T follicular helper cell (primary cell): ENCODE measurements around the gene CDC14A.
A peak's percentile ranks its signal among the peaks of the same experiment; 100 is the strongest.

Experiments
- DNase-seq: peaks from one replicate; pipeline ENCODE4 v3.0.0-alpha.2; 2020; ENCODE audit warnings: low read depth

The CDC14A gene

GRCh38 chr1:100448366-100448765 is 96.1 kb downstream of the CDC14A start:
- DNase-seq, result no peak

- no peak for DNase-seq
Measured at GRCh38 chr1:100449477-100449876, 97.2 kb downstream of the CDC14A start.

GRCh38 chr1:100452641-100453040 is 100.3 kb downstream of the CDC14A start:
- no peak for DNase-seq

GRCh38 chr1:100455478-100456072 is 103.3 kb downstream of the CDC14A start:
- DNase-seq, result no peak

- DNase-seq, result no peak
Measured at GRCh38 chr1:100456880-100457279, 104.6 kb downstream of the CDC14A start.

DNA sequence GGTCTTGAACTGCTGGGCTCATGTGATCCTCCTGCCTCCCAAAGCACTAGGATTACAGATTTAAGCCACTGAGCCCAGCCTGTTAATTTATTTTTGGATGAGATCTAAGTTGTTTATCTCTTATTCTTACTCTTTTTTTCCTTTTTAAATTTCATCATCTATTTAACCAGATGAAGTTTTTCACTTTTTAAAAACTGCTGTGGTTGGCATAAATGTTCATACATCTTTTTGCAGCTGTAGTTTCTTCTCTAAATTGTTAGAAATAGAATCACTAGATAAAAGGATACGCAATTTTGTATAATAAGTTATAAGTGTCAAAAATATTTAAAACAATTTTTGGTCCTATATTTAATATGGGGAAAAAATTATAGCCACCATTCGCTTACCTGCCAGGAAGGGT is 105.4 kb downstream of the CDC14A start:
- no peak for DNase-seq

DNA sequence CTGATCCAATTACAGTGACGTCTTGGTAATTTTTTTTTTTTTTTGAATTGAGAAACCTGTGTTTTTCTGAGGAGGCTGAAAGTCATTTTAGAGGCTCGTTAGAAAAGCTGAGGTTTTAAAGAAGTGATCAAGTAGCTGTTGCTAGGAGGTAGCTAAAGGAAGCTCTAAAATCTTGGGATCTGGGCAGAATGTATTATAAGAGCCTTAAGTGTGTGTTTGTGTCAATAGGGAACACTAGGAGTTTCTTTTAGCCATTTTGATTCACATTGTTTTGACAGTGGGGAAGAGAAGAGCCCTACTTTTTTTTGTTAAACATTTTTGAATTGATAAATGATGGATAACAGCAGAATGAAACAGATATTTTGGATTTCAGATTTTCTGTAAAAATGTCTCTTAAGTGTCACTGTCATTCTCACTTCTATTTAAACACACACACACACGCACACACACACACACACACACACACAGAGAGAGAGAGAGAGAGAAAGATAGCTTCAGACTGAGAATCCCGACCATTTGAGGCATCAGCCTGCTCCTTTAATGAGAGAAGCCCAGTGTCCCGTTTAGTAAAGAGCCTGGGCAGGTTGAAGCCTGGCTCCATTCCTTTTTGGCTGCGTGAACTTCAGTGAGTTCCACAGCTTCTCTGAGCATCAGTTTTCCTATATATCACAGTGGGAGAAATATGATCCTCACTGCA is 106.5 kb downstream of the CDC14A start:
- DNase-seq, result no peak

DNA sequence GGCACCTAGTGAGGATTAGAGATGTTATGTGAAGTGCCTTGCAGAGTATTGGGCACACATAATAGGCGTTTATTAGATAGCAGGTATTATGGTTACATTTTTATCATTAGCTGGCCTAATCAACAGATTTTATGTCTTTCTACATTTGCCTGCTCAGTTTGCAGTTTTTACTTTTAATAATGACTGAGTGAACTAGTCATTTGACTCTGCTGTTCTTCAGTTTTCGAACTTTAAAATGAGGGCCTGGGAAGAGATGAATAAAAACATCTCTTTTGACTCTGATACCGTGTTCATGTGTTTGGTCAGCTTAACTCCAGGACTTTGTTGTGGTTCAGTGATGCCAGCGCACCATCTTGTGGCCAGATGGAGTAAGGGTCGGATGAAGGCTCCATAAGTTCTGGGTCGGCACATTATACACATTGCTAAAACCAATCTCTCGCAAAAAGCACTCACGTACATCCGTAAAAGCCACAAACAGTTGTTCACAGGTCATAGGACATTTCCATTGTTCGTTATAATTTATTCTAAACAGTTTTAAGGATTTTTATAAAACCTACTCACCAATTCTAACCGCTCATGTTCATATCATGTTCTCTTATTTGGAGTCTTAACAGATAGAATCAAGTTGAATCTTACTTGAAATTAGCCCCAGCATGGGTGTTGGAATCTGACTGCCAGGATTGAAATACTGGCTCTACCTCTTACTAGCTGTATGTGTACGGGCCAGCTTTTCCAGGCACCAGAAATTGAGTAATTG is 107.2 kb downstream of the CDC14A start:
- DNase-seq, result peak; percentile 47

DNA sequence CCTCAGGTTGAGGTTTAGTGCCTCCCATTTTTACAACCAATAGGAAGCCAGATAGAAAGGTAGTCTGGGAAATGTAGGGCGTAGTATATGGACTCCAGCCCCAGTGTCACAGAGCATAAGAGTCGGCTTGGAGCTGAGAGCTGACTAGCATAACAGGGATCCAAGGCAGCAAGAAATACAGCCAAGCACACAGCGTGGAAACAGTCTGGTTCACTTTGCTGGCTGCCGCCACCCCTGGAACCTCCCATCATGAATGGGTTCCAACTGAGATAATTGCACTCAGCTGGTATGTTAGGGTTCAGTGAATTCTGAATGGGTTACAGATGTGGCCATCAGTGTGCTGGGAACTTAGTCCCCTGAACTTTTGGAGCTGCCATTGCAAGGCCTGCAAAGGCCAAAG is 108.9 kb downstream of the CDC14A start:
- DNase-seq, result no peak

GRCh38 chr1:100462326-100463025 is 110.2 kb downstream of the CDC14A start:
- no peak for DNase-seq

DNA sequence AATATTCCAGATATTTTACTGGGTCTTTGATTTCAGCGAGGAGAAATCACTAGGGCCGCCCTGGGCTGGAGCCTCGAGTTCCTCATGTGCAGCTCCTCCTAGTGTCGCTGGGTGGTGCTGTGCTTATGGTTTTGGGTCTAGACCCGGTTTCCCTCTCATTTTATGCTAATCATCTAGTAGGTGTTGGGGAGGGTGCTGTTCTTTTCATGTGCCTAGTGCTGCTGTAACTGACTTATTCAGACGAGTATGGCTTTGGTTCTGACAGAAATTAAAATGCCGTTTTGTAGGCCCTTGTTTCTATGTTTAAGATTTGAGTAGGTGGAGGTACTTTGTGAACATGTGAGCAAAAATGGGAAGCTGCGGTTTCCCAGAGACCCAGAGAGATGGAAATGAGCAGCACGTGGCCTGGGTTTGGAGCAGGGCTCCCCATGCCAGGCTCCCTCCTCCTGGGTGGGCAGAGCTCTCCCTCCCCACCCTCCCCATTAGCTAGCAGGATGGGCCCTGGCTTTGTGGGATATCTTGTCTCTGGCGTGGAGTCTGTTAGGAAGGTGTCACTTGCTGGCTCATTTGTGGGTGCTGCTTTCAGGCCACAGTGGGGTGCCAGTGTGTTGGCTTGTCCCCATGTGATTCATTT is 111.6 kb downstream of the CDC14A start:
- DNase-seq, result no peak

DNA sequence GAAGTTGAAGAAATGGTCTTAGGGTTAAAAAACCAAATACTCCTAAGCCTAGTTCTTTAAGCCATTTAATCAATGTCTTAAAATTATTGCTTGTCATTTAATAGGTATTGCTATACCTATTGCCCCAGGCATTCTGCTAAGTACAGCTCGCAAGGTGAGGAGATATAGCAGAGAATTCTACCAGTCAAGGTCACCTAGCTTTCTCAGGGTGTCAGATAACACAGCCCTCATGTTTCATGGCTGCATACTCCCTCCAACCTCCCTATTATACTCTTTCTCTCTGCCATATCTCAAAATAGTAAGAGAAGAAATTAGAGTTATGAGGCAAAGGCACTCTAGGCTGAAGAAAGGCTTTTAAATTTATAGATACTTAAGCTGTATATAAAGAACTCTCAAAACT is 117.3 kb downstream of the CDC14A start:
- no peak for DNase-seq

- no peak for DNase-seq
Measured at GRCh38 chr1:100474834-100475233, 122.5 kb downstream of the CDC14A start.

GRCh38 chr1:100476735-100477290 is 124.5 kb downstream of the CDC14A start:
- DNase-seq, result no peak

DNA sequence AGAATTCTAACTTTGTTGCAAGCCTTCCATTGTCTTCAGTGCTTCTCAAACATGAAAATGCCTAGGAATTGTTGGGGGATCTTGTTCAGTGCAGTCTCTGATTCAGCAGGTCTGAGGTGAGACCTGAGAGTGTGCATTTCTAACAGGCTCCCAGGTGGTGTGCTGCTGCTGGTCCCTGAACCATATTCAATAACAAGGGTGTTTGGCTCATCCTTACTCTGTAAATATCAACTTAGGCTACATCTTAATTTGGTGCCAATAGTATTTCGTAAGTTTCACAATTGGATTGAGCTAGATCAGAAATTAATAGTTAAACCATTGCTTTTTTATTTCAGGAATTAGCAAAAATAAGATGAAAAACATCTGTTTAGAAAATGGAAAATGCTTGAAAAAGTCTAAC is 126.5 kb downstream of the CDC14A start:
- no peak for DNase-seq

DNA sequence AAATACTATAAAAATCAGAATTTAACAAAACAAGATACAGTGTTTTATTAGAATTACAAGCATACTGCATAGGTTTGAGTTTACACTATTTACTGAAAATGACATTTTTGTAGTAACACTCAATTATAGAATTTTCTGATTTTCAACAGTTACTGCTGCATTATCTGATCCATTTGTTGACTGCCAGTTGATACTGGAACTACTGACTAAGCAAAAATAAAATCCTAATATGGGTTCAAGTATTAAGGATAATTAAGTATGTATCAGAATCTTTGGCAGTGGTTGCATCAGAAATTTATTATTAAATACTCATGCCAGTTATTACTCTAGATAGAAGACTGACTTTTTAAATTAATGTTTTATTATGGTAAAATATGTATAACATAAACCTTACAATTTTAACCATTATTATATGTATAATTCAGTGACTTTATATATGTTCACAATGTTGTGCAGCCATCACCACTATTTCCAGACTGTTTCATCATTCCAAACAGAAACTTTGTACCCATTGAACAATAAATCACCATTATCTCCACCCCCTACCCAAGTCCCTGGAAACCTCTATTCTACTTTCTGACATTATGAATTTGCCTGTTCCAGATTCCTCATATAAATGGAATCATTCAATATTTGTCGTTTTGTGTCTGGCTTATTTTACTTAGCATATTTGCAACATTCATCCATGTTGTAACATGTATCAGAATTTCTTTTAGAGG is 127.5 kb downstream of the CDC14A start:
- DNase-seq, result no peak

- no peak for DNase-seq
Measured at GRCh38 chr1:100481303-100481702, 129.0 kb downstream of the CDC14A start.

GRCh38 chr1:100482167-100482566 is 129.9 kb downstream of the CDC14A start:
- no peak for DNase-seq

DNA sequence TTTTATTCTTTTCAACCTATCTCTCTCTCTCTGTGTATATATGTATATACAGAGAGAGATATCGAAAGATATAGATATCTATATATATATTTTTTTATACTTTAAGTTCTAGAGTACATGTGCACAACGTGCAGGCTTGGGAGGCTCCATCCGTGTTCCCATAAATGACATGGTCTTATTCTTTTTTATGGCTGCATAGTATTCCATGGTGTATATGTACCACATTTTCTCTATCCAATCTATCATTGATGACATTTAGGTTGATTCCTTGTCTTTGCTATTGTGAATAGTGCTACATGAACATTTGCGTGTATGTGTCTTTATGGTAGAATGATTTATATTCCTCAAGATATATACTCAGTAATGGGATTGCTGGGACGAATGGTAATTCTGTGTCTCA is 130.4 kb downstream of the CDC14A start:
- DNase-seq, result no peak

- DNase-seq, result no peak
Measured at GRCh38 chr1:100483230-100483629, 130.9 kb downstream of the CDC14A start.

DNA sequence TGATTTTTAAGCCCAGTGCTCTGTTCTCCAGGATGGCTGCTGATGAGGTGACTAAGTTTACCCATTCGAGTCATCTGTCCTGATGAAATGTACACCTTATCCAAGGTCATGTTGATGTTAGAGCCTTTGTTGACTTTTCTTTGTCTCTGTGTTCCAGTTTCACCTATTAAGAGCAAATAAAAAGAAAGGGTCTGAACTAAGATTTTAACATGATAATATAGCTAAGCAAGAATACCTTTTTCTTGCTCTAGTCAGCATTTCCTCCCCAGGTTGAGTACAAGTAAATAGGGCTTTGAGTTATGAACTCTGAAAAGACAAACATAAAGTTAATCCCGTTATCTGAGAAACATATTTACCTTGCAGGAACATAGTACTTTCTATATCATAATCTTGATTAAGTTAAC is 133.6 kb downstream of the CDC14A start:
- no peak for DNase-seq
